Measurements from ENCODE around the gene PITX3. TPM values are rescaled to one million over a fixed set of nuclear protein-coding genes. Genes with fewer than 3 reads are reported as not detected.

PITX3 gene
- polyA plus RNA-seq, 3 donors: not detected

DNA sequence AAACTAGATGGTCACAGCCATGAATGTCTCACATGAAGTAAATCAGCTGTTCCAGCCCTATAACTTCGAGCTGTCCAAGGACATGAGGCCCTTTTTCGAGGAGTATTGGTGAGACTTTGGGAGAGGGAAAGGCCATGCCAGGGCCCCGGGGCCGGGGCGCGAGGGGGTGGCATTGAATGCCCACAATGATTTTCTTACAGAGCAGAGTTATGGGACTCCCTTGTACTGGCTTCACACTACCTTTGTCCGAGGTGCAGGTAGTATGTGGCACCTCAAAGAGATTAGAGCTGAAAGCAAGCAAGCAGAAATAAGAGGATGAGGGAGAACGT is 14.8 kb downstream of the PITX3 start:
- H3K4me1 Mint-ChIP-seq: peaks cover 53% of the 10 kb centered on the region
- WGBS (ENCODE audit: insufficient coverage): 41% methylated on average over 3 of the region's 8 CpGs
- Histone ChIP-seq H3K79me2 (ENCODE audit: insufficient read depth, low read length) (no peaks in the 10 kb centered on the region), H3K27ac (ENCODE audit: low read depth in 1 of 2, low read length in 2 of 2) (peak overlapping the region; percentile 52 to 60), H3K9me3 (replicated peaks in 1 of 2; ENCODE audit: control insufficient read depth in 1 of 2, insufficient read depth in 1 of 2, low read length in 2 of 2) (peaks cover 0 to 2% of the 10 kb centered on the region in 2 donors), H2AFZ (ENCODE audit: insufficient read depth, low read depth, low read length, poor library complexity, severe bottlenecking) (peak overlapping the region; percentile 77), H4K20me1 (ENCODE audit: insufficient read depth, low read length) (peaks cover 10% of the 10 kb centered on the region), H3K36me3 (replicated peaks in 1 of 2; ENCODE audit: control insufficient read depth in 1 of 2, insufficient read depth in 2 of 2, low read length in 2 of 2) (peaks cover 7% of the 10 kb centered on the region in 2 donors), H3K4me3 (replicated peaks in 1 of 3; ENCODE audit: low read depth in 2 of 3, low read length in 3 of 3) (peak overlapping the region; percentile 30 to 78 (median 51)), H3K9ac (ENCODE audit: insufficient read depth, low read length, poor library complexity, severe bottlenecking) (peak overlapping the region; percentile 19), H3K27me3 (ENCODE audit: control insufficient read depth in 2 of 2, insufficient read depth in 2 of 2, low read length in 2 of 2) (peaks cover 12 to 18% of the 10 kb centered on the region in 2 donors), H3K4me1 (ENCODE audit: control insufficient read depth in 1 of 2, insufficient read depth in 2 of 2, low read length in 2 of 2) (peaks cover 46 to 51% of the 10 kb centered on the region in 2 donors), H3K4me2 (replicated peaks; ENCODE audit: extremely low read depth, low read length, poor library complexity, severe bottlenecking) (peak overlapping the region; percentile 88)
- peaks cover 20 to 34% (median 29%) of the 10 kb centered on the region in 3 donors for H3K27me3 Mint-ChIP-seq (ENCODE audit: low read depth in 3 of 3)
- peak overlapping the region; percentile 81 to 96 (median 93) for H3K27ac Mint-ChIP-seq
- peak overlapping the region; percentile 84 to 95 for H3K4me3 Mint-ChIP-seq
- peaks cover 0 to 8% (median 0%) of the 10 kb centered on the region in 7 donors for H3K9me3 Mint-ChIP-seq
- TF ChIP-seq, protein P1, sequence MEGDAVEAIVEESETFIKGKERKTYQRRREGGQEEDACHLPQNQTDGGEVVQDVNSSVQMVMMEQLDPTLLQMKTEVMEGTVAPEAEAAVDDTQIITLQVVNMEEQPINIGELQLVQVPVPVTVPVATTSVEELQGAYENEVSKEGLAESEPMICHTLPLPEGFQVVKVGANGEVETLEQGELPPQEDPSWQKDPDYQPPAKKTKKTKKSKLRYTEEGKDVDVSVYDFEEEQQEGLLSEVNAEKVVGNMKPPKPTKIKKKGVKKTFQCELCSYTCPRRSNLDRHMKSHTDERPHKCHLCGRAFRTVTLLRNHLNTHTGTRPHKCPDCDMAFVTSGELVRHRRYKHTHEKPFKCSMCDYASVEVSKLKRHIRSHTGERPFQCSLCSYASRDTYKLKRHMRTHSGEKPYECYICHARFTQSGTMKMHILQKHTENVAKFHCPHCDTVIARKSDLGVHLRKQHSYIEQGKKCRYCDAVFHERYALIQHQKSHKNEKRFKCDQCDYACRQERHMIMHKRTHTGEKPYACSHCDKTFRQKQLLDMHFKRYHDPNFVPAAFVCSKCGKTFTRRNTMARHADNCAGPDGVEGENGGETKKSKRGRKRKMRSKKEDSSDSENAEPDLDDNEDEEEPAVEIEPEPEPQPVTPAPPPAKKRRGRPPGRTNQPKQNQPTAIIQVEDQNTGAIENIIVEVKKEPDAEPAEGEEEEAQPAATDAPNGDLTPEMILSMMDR (IDR thresholded peaks at IDR 0.05): no peak
- peaks cover 12 to 13% of the 10 kb centered on the region in 2 donors for H3K36me3 Mint-ChIP-seq
- DNase-seq: no peak
- intact Hi-C loops (cut with micrococcal nuclease): loop anchor here in 1 of 2 donors (2.0 to 10.0 kb wide), 2 partner anchors 18 to 278 kb away; partner anchors contain the start of genes ACTR1A, GBF1 and SUFU

DNA sequence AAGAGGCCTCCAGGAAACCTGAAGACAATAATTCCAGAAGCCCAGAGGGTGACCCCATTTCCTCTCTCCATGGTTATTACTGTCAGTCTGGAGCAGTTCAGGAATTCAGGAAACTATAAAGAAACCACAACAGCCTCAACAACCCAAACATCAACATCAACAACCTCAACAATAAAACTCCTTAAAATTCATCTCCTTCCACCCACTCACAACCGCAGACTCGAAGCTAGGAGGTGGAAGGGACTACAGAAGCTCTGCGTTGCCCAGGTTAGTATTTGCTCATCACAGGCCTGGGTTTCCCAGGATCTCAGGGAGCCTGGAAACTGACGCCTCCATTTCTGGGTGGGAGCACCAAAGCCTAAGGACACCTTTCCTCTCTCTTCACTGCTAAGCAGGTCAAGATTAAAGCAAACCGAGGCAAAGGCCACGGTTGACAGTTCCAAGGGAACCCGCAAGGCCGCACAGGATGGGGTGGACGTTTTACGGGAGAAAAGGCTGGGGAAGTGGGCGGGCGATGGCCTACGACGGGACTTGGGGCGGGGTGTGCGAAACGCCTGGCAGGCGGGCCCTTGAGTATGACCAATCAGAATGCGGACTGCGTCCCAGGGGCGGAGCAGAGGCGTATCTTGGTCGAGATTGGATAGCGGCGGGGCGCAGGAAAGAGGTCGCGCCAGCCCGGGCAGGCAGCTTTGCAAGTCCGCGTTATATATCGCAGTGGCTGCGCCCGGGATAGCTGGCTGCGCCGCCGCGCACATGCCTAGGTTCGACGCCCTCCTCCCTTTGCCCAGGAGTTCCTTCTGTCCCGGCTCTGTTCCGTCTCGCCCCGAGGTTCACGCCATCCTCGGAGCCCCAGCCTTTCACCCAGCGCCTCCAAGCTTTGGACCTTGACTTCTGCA is 15.4 kb downstream of the PITX3 start, which contains the start of gene ELOVL3:
Gene ELOVL3, plus strand, starts transcription at position 654 of the 896 bp plus-strand sequence. CDS start 250 bp downstream, outside the sequence.
- Histone ChIP-seq H3K79me2 (ENCODE audit: insufficient read depth, low read length) (no peaks in the 10 kb centered on the region), H2AFZ (ENCODE audit: insufficient read depth, low read depth, low read length, poor library complexity, severe bottlenecking) (peak within 1 kb of the TSS; percentile 77), H3K27ac (ENCODE audit: low read depth in 1 of 2, low read length in 2 of 2) (peak within 1 kb of the TSS; percentile 52 to 60), H3K4me2 (replicated peaks; ENCODE audit: extremely low read depth, low read length, poor library complexity, severe bottlenecking) (peak within 1 kb of the TSS; percentile 88), H3K4me1 (ENCODE audit: control insufficient read depth in 1 of 2, insufficient read depth in 2 of 2, low read length in 2 of 2) (peaks cover 40 to 45% of the 10 kb centered on the region in 2 donors), H3K36me3 (replicated peaks in 1 of 2; ENCODE audit: control insufficient read depth in 1 of 2, insufficient read depth in 2 of 2, low read length in 2 of 2) (peaks cover 7% of the 10 kb centered on the region in 2 donors), H3K27me3 (ENCODE audit: control insufficient read depth in 2 of 2, insufficient read depth in 2 of 2, low read length in 2 of 2) (peaks cover 6 to 14% of the 10 kb centered on the region in 2 donors), H3K9me3 (replicated peaks in 1 of 2; ENCODE audit: control insufficient read depth in 1 of 2, insufficient read depth in 1 of 2, low read length in 2 of 2) (peaks cover 0 to 2% of the 10 kb centered on the region in 2 donors), H4K20me1 (ENCODE audit: insufficient read depth, low read length) (peaks cover 10% of the 10 kb centered on the region), H3K4me3 (replicated peaks in 1 of 3; ENCODE audit: low read depth in 2 of 3, low read length in 3 of 3) (peak within 1 kb of the TSS; percentile 30 to 78 (median 51)), H3K9ac (ENCODE audit: insufficient read depth, low read length, poor library complexity, severe bottlenecking) (peak within 1 kb of the TSS; percentile 19)
- H3K36me3 Mint-ChIP-seq: peaks cover 12 to 13% of the 10 kb centered on the region in 2 donors
- WGBS (ENCODE audit: insufficient coverage): 5% methylated on average over 44 of the region's 47 CpGs
- TF ChIP-seq, protein P1 (IDR thresholded peaks at IDR 0.05): no peak
- H3K4me1 Mint-ChIP-seq: peaks cover 48% of the 10 kb centered on the region
- H3K27me3 Mint-ChIP-seq (ENCODE audit: low read depth in 3 of 3): peaks cover 14 to 32% (median 28%) of the 10 kb centered on the region in 3 donors
- intact Hi-C loops (cut with micrococcal nuclease): loop anchor here in 1 of 2 donors (2.0 to 10.0 kb wide), 2 partner anchors 19 to 279 kb away; partner anchors contain the start of genes ACTR1A, GBF1 and SUFU
- peak within 1 kb of the TSS; percentile 84 to 95 for H3K4me3 Mint-ChIP-seq
- peak; percentile 86 to 89 (median 87) for DNase-seq
- peaks cover 0 to 3% (median 0%) of the 10 kb centered on the region in 7 donors for H3K9me3 Mint-ChIP-seq
- peak within 1 kb of the TSS; percentile 81 to 96 (median 93) for H3K27ac Mint-ChIP-seq

Data from CD14-positive monocyte (primary cell).